BJ (cell line): ENCODE measurements around the gene PLA2G4E. TPM values are rescaled to one million over a fixed set of nuclear protein-coding genes. Genes with fewer than 3 reads are reported as not detected.

Source experiments
- CTCF ChIA-PET: fragments of 350-600 bp; formaldehyde crosslinking; extraction: SDS; loops from one replicate; lab custom pipeline; 2021; ENCODE audit warnings: antibody characterized with exemption, inconsistent platforms; lab: Yijun Ruan, JAX
- POLR2A ChIA-PET: fragments of 300-600 bp; sonication (Branson Sonifier 250); formaldehyde crosslinking; extraction: SDS; loops from one replicate; lab custom pipeline; 2021; ENCODE audit warnings: antibody characterized with exemption; lab: Charles Lee
- DNase-seq: peaks from one replicate; pipeline ENCODE4 v3.0.0-alpha.2; 2011; ENCODE audit warnings: low read depth
- H3K27me3 ChIP-seq: 2 replicates; pipeline ENCODE4 v1.6.0; 2011; ENCODE audit warnings: low read length; ENCODE audit not compliant: control insufficient read depth, insufficient read depth
- H3K36me3 ChIP-seq: 2 replicates; pipeline ENCODE4 v1.5.1; 2011; ENCODE audit warnings: low read length; ENCODE audit not compliant: control insufficient read depth, insufficient read depth
- H3K4me3 ChIP-seq: 2 replicates; pipeline ENCODE4 v1.5.1; 2011; ENCODE audit warnings: low read depth, mild to moderate bottlenecking, control low read depth, low read length
- CTCF ChIP-seq: IDR thresholded peaks from 2 replicates; pipeline ENCODE4 v1.5.1; 2011; ENCODE audit warnings: low read depth, mild to moderate bottlenecking, control low read depth, inconsistent platforms, low read length, moderate library complexity; ENCODE audit not compliant: insufficient read depth
- polyA plus RNA-seq: library from polyadenylated mRNA; depleted of rRNA; stranded (reverse); fragments of >200 nt; gene quantifications from 2 replicates; pipeline ENCODE4 v1.2.3, GENCODE V29; 2011

Gene PLA2G4E
- polyA plus RNA-seq, 1 experiment = not detected

DNA sequence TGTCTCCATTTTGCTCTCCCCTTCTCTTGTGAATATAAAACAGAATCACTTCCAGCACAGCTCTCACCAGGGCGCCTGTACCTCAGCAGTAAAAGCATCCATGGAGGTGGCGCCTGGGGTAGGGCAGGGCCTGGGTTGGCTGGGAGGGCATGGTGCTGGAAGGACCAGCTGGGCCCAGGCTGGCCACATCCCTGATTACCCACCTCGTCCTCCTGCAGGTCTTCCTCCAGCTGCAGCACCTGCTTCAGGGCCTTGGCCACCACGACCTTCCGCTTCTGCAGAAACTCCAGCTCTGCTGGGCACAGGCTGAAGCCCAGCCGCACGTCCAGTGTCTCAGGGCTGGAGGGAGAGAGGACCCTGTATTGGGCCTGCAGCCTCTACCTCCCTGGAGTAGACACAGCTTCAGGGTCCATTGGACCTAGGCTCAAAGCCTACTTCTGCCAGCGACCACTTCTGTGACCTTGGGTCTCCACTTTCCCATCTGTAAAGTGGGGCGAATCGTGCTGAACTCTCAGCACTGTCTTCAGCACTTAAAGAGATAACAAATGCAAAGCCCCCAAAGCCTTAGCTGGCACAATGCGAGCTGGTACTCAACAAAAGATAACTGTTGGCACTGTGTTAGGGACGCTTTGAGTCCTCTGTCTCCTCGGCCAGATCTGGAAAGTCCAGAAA, 23.8 kb downstream of the PLA2G4E start:
- no peak for DNase-seq
- Histone ChIP-seq H3K27me3 (peaks cover 11% of the 10 kb centered on the region), H3K36me3 (no peaks in the 10 kb centered on the region), H3K4me3 (no peak overlapping the region)
- CTCF ChIA-PET = interaction anchor here (0.9 to 7.0 kb wide), 6 partner anchors 7 to 70 kb away, joined by 3 to 42 read pairs (median 4); no protein-coding TSS in a partner anchor
- no peak for TF ChIP-seq CTCF
- POLR2A ChIA-PET = no interaction called here

GRCh38 chr15:41996376-41996775, 24.5 kb downstream of the PLA2G4E start:
- CTCF ChIA-PET = interaction anchor here (1.5 to 2.9 kb wide), 2 partner anchors 60 to 69 kb away, joined by 3 to 12 read pairs; no protein-coding TSS in a partner anchor
- no peak for DNase-seq

GRCh38 chr15:41995476-41995855, 25.4 kb downstream of the PLA2G4E start:
- Histone ChIP-seq H3K36me3 (no peaks in the 10 kb centered on the region), H3K4me3 (no peak overlapping the region), H3K27me3 (peaks cover 13% of the 10 kb centered on the region)
- DNase-seq = no peak
- ChIA-PET CTCF (interaction anchor here (1.1 to 2.9 kb wide), 4 partner anchors 61 to 143 kb away, joined by 3 to 14 read pairs (median 9); no protein-coding TSS in a partner anchor), POLR2A (no interaction called here)
- TF ChIP-seq CTCF = no peak

More at GRCh38 chr15:41996376-41996775, 24.5 kb downstream of the PLA2G4E start:
- H3K27me3 ChIP-seq = peaks cover 14% of the 10 kb centered on the region
- H3K4me3 ChIP-seq = no peak overlapping the region
- H3K36me3 ChIP-seq = no peaks in the 10 kb centered on the region
- TF ChIP-seq CTCF = no peak
- POLR2A ChIA-PET = no interaction called here

DNA sequence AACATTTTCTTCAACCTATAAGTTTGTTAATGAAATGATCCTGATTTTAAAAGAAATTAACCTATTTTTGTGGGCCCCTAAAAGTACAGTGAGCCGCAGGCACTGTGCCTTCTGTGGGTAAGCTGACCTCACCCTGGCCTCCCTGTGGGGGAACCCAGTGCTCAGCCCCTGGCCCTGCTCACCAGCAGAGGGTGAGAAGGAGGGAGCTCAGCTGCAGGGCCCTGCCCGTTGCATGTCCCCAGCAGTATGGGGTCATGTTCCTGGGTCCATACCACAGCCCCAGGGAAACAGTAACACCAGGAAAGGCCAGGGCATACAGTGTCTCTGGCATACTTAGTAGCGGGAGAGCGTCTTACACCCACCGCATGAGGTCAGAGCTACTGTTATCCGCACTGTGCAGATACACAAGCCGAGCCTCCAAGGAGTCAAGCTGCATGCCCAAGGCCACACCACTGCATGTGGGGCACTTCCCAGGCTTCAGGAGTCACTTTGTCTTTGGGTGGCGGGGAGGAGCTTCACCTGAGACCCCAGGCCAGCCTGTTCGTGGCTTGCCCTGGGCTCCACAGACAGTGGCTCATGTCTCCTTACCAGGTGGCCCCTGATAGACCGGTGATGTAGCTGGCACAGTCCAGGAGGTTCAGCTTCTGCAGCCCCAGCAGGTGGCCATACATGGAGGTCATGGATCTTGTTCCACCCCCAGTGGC, 25.9 kb downstream of the PLA2G4E start:
- Histone ChIP-seq H3K36me3 (no peaks in the 10 kb centered on the region), H3K4me3 (no peak overlapping the region), H3K27me3 (peaks cover 12% of the 10 kb centered on the region)
- POLR2A ChIA-PET = no interaction called here
- no peak for TF ChIP-seq CTCF
- CTCF ChIA-PET = interaction anchor here (1.1 to 2.9 kb wide), 4 partner anchors 62 to 143 kb away, joined by 3 to 14 read pairs (median 9); no protein-coding TSS in a partner anchor
- no peak for DNase-seq

DNA sequence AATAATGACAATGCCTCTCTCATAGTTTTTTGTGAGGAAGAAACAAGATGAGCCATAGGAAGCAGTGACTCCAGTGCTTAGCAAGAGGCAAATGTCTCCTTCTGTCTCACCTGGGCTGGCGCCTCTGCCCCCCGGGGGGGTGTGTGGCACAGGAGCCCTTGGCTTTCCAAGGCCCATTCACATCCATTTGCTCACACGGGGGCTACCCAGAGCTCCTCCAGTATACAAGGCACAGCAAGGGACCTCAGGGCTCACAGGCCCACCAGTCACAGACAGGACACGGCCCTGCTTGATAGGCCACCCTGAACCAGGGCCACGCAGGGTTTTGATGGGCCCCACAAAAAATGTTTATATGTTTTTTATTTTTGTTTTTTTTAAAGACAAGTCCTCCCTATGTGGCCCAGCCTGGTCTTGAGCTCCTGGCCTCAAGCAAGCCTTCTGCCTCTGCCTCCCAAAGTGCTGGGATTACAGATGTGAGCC, 26.6 kb downstream of the PLA2G4E start:
- peaks cover 11% of the 10 kb centered on the region for H3K27me3 ChIP-seq
- no peak for TF ChIP-seq CTCF
- ChIA-PET POLR2A (no interaction called here), CTCF (interaction anchor here (1.1 to 2.9 kb wide), 3 partner anchors 63 to 144 kb away, joined by 6 to 14 read pairs (median 12); no protein-coding TSS in a partner anchor)
- H3K36me3 ChIP-seq = no peaks in the 10 kb centered on the region
- no peak overlapping the region for H3K4me3 ChIP-seq
- no peak for DNase-seq
